Stimulated activated CD4-positive, alpha-beta T cell treated with anti-CD3 and anti-CD28 coated beads, Interleukin-1b, Interleukin-23, amount 100 ng/mL, for 4 hours (primary cell): Measurements from ENCODE around the gene PHLDA3.

Experiments used
- DNase-seq, 2 donors: peaks; one replicate each; pipeline ENCODE4 v3.0.0-alpha.2; 2020; ENCODE audit warnings: low read depth in 2 of 2

Gene PHLDA3

DNA sequence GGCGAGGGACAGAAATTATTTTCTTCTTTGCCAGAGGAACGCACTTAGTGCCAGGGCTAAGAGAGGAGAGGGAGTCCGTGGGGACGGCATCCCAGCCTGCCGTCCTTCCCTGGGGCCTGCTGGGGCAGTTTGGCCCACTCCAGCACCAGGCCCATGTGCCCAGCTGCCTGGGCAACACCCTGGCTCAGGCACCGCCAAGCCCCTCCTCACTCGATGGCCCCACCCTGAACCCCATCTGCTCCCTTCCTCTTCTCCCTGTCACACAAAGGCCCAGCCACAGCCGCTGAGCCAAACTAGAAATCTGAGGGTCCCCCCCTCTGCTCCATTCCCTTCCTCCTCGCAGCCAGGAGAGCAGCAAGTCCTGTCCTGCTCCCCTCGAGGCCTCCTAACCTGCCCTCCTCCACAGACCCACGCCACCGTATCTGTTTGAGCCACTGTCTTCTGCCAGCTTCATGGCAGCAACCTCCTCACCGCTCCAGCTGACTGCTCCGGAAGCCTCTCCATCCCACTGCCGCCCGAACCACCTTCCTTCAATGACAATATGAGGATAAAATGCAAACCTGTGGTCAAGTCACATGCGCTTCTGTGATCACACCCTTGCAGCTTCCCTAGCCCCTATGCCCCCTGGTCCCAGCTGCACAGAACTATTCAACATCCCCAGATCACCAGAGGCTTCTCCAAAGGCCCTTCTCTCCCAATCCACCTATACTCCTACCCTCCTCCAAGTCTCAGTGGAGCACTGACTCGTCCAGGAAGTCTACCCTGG, 39.1 kb downstream of the PHLDA3 start:
- DNase-seq: no peak

DNA sequence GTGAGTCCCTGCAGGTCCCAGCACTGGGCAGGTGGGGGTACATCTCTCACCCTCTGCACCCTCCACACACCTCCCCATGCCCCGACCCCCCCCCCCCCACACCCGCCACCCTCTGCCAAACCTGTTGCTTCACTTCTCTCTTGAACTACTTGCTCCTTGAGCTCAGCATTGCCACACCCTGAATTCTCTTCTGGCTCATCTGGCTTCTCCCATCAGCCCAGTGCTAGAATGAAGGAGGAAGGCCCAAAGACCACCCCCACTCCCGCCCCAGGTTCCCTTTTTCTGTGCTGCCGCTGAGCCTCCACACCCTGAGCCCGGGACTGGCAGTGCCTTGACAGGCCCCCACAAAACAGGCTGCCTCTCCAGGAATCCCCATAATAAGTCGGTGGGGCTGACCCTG, 41.0 kb downstream of the PHLDA3 start:
- no peak for DNase-seq

- no peak for DNase-seq
Observed at GRCh38 chr1:201426479-201427310, 42.3 kb downstream of the PHLDA3 start.

DNA sequence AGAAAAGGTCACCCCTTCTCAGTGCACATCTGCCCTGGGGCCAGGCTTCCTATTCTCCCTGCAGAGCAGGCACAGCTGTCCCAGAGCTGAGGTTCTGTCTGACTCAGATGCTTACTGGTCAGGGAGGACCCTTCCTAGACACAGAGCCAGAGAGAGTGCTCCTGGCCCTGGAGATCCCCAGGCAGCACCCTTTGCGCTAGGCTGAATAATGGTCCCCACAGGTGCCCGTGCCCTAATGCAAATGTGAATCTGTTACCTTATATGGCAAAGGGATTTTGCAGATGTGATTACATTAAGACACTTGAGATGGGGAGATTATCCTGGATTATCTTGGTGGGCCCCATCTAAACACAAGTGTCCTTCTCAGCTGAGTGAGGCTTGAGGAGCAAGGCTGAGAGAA, 44.8 kb downstream of the PHLDA3 start:
- DNase-seq: no peak

DNA sequence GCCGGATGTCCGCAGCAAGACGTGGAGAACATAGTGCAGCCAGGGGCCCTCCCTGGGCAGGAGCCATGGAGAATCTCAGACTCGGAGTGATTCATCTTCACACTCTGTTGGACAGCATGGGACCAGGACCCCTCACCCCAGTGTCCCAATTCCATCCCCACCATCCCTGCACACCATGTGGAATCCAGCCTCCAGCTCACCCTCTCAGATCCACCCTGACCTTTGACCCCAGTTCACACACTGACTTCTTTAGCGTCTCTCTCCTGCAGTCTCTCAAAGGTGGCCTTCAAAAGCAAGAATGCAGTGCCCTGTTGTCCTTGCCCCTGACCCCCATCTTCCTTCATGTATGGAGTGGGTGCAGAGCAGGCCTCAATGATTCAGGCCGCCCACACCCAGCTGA, 45.3 kb downstream of the PHLDA3 start:
- DNase-seq: no peak

GRCh38 chr1:201422436-201423030, 46.5 kb downstream of the PHLDA3 start:
- no peak for DNase-seq

DNA sequence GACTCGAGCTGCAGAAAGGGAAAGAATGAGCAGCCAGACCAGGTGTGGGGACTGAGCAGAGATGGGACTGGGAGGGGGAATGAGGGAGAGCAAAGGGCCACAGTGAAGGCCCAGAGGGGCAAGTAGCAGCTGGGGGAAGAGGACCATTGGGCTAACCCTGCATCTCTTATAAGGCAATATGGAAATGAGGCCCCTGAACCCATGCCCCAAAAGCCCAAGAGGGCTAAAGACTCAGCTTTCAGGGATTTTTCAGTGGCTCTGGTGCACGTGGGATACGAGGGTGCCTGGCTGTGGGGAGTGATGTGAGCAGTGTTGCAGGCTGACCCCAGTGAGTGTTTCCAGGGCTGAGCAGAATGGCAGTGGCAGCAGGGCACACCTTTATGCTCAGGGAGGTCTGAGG, 47.0 kb downstream of the PHLDA3 start:
- DNase-seq: no peak

GRCh38 chr1:201421041-201421440, 47.9 kb downstream of the PHLDA3 start:
- DNase-seq: no peak

- DNase-seq: no peak
Observed at GRCh38 chr1:201420608-201421002, 48.4 kb downstream of the PHLDA3 start.

- DNase-seq: no peak
Observed at GRCh38 chr1:201419746-201420607, 49.0 kb downstream of the PHLDA3 start.

- no peak for DNase-seq
Observed at GRCh38 chr1:201419256-201419655, 49.7 kb downstream of the PHLDA3 start.

DNA sequence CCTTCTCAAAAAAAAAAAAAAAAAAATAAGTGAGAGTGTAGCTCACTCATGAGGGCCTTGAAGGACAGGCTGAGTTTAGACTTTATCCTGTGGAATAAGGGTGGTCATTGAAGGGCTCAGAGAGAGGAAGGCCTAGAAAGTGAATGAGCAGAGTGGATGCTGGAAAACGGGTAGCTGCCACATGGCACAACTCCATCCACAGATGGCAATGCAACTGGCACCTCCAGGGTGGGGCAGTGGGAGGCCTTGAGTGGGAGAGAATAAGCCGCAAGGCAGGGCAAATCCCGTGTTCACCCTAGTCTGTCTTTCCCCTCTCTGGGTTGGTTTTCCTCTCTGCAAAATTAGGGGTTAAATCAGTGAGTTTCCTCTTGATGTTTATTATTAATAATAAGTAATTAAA, 50.5 kb downstream of the PHLDA3 start:
- no peak for DNase-seq
